Tibial nerve (tissue), 4 donors: ENCODE data around the gene CFAP99.

Experiments used
- EP300 ChIP-seq, 2 donors: sonication (generic); formaldehyde crosslinking; IDR thresholded peaks; one replicate each; pipeline ENCODE4 v1.6.1; 2017; ENCODE audit warnings: antibody characterized with exemption in 2 of 2, mild to moderate bottlenecking in 1 of 2
- POLR2A ChIP-seq, 2 donors: fragments of 450-650 bp; IDR thresholded peaks; one replicate each; pipeline ENCODE4 v1.6.1; 2017; ENCODE audit warnings: antibody characterized with exemption in 2 of 2, mild to moderate bottlenecking in 2 of 2, moderate library complexity in 2 of 2
- TF ChIP-seq, protein P1 (sequence below), 5 experiments: fragments of 200-600 bp in 3 of 5; fragments of 450-650 bp in 2 of 5; sonication (generic) in 3 of 5; IDR thresholded peaks; one replicate each; pipeline ENCODE4 v1.5.1; 2016 to 2019; ENCODE audit warnings: antibody characterized with exemption in 5 of 5, mild to moderate bottlenecking in 3 of 5, moderate library complexity in 2 of 5

DNA sequence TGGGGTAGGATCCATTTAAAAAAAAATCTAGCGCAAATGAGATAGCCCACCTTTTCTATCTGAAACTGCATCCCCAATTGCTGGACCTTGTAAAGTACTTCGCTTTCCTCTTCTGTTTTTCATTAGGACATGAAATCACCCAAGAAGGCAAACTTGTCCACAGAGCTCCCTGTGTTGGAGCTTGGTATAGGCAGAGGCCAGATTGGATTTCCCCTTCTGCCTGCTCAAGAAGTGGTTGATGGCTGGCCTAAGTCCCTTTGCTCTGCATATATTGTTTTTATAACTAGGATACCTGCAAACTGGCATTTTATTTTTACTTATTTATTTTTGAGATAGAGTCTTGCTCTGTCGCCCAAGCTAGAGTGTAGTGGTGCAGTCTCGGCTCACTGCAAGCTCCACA is 78.6 kb downstream of the CFAP99 start:
- TF ChIP-seq POLR2A (IDR thresholded peaks at IDR 0.05): no peak
- no peak for TF ChIP-seq EP300 (IDR thresholded peaks at IDR 0.05)
- TF ChIP-seq, protein P1, sequence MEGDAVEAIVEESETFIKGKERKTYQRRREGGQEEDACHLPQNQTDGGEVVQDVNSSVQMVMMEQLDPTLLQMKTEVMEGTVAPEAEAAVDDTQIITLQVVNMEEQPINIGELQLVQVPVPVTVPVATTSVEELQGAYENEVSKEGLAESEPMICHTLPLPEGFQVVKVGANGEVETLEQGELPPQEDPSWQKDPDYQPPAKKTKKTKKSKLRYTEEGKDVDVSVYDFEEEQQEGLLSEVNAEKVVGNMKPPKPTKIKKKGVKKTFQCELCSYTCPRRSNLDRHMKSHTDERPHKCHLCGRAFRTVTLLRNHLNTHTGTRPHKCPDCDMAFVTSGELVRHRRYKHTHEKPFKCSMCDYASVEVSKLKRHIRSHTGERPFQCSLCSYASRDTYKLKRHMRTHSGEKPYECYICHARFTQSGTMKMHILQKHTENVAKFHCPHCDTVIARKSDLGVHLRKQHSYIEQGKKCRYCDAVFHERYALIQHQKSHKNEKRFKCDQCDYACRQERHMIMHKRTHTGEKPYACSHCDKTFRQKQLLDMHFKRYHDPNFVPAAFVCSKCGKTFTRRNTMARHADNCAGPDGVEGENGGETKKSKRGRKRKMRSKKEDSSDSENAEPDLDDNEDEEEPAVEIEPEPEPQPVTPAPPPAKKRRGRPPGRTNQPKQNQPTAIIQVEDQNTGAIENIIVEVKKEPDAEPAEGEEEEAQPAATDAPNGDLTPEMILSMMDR (IDR thresholded peaks at IDR 0.05): no peak
